HEK293 (cell line): ENCODE measurements around the gene FHIT.

Source experiments
- CTCF ChIA-PET: fragments of 350-600 bp; formaldehyde crosslinking; extraction: SDS; loops from one replicate; lab custom pipeline; 2021; ENCODE audit warnings: antibody characterized with exemption; lab: Yijun Ruan, JAX
- POLR2A ChIA-PET: fragments of 300-600 bp; formaldehyde crosslinking; extraction: SDS; loops from one replicate; lab custom pipeline; 2020; ENCODE audit warnings: antibody characterized with exemption, inconsistent platforms; lab: Yijun Ruan, JAX
- H3K27ac ChIP-seq: fragments of 200-500 bp; sonication (Bioruptor generic); 2 replicates; pipeline ENCODE4 v1.5.1; 2014; ENCODE audit warnings: low read depth, low read length, control low read depth, inconsistent platforms; ENCODE audit errors: extremely low read depth
- H3K36me3 ChIP-seq, 2 experiments: fragments of 200-500 bp in 1 of 2; sonication (Bioruptor generic) in 1 of 2; 1 replicate in 1 of 2; 2 replicates in 1 of 2; pipeline ENCODE4 v1.5.1; 2014 to 2017; ENCODE audit warnings: inconsistent platforms in 2 of 2, low read length in 2 of 2; ENCODE audit not compliant: control insufficient read depth in 2 of 2, insufficient read depth in 1 of 2
- H3K4me1 ChIP-seq: fragments of 200-500 bp; sonication (Bioruptor generic); 2 replicates; pipeline ENCODE4 v1.5.1; 2014; ENCODE audit warnings: mild to moderate bottlenecking, low read length, inconsistent platforms; ENCODE audit not compliant: control insufficient read depth, insufficient read depth
- H3K4me3 ChIP-seq: 2 replicates; pipeline ENCODE4 v1.5.1; 2011; ENCODE audit warnings: low read depth, mild to moderate bottlenecking, control low read depth, low read length, moderate library complexity
- H3K9me3 ChIP-seq: fragments of 200-500 bp; sonication (Bioruptor generic); 2 replicates; pipeline ENCODE4 v1.5.1; 2014; ENCODE audit warnings: low read depth, low read length, inconsistent platforms; ENCODE audit not compliant: control insufficient read depth, insufficient read depth
- IKZF3 ChIP-seq: fragments of 450-650 bp; IDR thresholded peaks from 2 replicates; pipeline ENCODE4 v1.5.0; 2018; ENCODE audit warnings: missing biosample characterization, mild to moderate bottlenecking, missing genetic modification characterization, moderate library complexity
- MEIS1 ChIP-seq: sonication (generic); formaldehyde crosslinking; IDR thresholded peaks from 2 replicates; pipeline ENCODE4 v1.8.1; 2022; ENCODE audit warnings: missing genetic modification reagents, mild to moderate bottlenecking, borderline replicate concordance
- RBAK ChIP-seq: fragments of 450-650 bp; formaldehyde crosslinking; IDR thresholded peaks from 2 replicates; pipeline ENCODE4 v1.5.1; 2016; ENCODE audit warnings: missing biosample characterization, missing genetic modification characterization
- SALL2 ChIP-seq: fragments of 450-650 bp; formaldehyde crosslinking; IDR thresholded peaks from 2 replicates; pipeline ENCODE4 v1.5.0; 2017; ENCODE audit warnings: missing biosample characterization, mild to moderate bottlenecking, missing genetic modification characterization, borderline replicate concordance
- ZBTB8A ChIP-seq: fragments of 450-650 bp; formaldehyde crosslinking; IDR thresholded peaks from 2 replicates; pipeline ENCODE4 v1.5.1; 2016; ENCODE audit warnings: missing biosample characterization, missing genetic modification characterization
- ZFP69B ChIP-seq: fragments of 450-650 bp; formaldehyde crosslinking; IDR thresholded peaks from 2 replicates; pipeline ENCODE4 v1.5.1; 2016; ENCODE audit warnings: missing biosample characterization, missing genetic modification characterization
- ZNF146 ChIP-seq: fragments of 450-650 bp; formaldehyde crosslinking; IDR thresholded peaks from 2 replicates; pipeline ENCODE4 v1.5.1; 2016; ENCODE audit warnings: missing biosample characterization, missing genetic modification characterization
- ZNF157 ChIP-seq: fragments of 450-650 bp; formaldehyde crosslinking; IDR thresholded peaks from 2 replicates; pipeline ENCODE4 v1.5.1; 2016; ENCODE audit warnings: missing biosample characterization, missing genetic modification characterization
- ZNF221 ChIP-seq: fragments of 450-650 bp; formaldehyde crosslinking; IDR thresholded peaks from 2 replicates; pipeline ENCODE4 v1.5.1; 2017; ENCODE audit warnings: missing biosample characterization, missing genetic modification characterization, borderline replicate concordance
- ZNF311 ChIP-seq: fragments of 450-650 bp; formaldehyde crosslinking; IDR thresholded peaks from 2 replicates; pipeline ENCODE4 v1.5.1; 2017; ENCODE audit warnings: missing biosample characterization, missing genetic modification characterization, borderline replicate concordance
- ZNF433 ChIP-seq: fragments of 450-650 bp; formaldehyde crosslinking; IDR thresholded peaks from 2 replicates; pipeline ENCODE4 v1.5.1; 2016; ENCODE audit warnings: missing biosample characterization, missing genetic modification characterization, low read depth
- ZNF521 ChIP-seq: fragments of 450-650 bp; formaldehyde crosslinking; IDR thresholded peaks from 2 replicates; pipeline ENCODE4 v1.5.1; 2017; ENCODE audit warnings: missing biosample characterization, mild to moderate bottlenecking, missing genetic modification characterization
- ZNF571 ChIP-seq: fragments of 450-650 bp; formaldehyde crosslinking; IDR thresholded peaks from 2 replicates; pipeline ENCODE4 v1.5.0; 2017; ENCODE audit warnings: missing biosample characterization, missing genetic modification characterization
- ZNF776 ChIP-seq: fragments of 450-650 bp; formaldehyde crosslinking; IDR thresholded peaks from 2 replicates; pipeline ENCODE4 v1.5.0; 2017; ENCODE audit warnings: missing biosample characterization, missing genetic modification characterization, borderline replicate concordance
- ZNF777 ChIP-seq: fragments of 450-650 bp; formaldehyde crosslinking; IDR thresholded peaks from 2 replicates; pipeline ENCODE4 v1.5.1; 2017; ENCODE audit warnings: missing biosample characterization, missing genetic modification characterization, borderline replicate concordance
- TF ChIP-seq, protein P1 (sequence below): fragments of 450-650 bp; formaldehyde crosslinking; IDR thresholded peaks from 2 replicates; pipeline ENCODE4 v1.5.1; 2016; ENCODE audit warnings: missing biosample characterization, missing genetic modification characterization
- TF ChIP-seq, protein P2 (sequence below): fragments of 450-650 bp; formaldehyde crosslinking; IDR thresholded peaks from 2 replicates; pipeline ENCODE4 v1.5.1; 2016; ENCODE audit warnings: missing biosample characterization, missing genetic modification characterization, low read depth
- TF ChIP-seq, protein P3 (sequence below): IDR thresholded peaks from 2 replicates; pipeline ENCODE4 v1.6.1; 2011; ENCODE audit warnings: mild to moderate bottlenecking, low read depth, low read length, borderline replicate concordance
- TF ChIP-seq, protein P4 (sequence below): fragments of 450-650 bp; formaldehyde crosslinking; optimal IDR thresholded peaks from 2 replicates; pipeline ENCODE3; 2016; ENCODE audit warnings: missing biosample characterization, mild to moderate bottlenecking, missing genetic modification characterization

FHIT gene

DNA sequence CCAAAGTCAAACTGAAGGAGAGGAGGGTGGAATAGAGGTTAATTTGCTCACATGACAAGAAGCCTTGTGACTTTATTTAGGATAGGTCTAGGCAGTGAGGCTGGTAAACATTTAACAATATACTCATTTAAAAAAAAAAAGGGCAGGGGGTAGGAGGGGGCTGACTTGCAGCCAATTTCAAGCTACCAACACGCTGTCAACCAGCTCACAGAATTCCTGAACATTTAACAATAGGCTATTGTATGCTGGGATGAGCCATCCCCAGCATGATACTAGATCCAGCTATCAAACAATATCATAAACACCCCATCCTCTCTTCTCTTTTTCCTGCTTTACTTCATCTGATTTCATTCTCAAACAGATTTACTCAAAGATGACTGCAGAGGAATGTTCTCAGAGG lies 1105.1 kb downstream of the FHIT start:
- Histone ChIP-seq H3K4me3 (no peak overlapping the region), H3K4me1 (no peaks in the 10 kb centered on the region), H3K9me3 (no peaks in the 10 kb centered on the region), H3K36me3 (no peaks in the 10 kb centered on the region), H3K27ac (no peak overlapping the region)
- POLR2A ChIA-PET, result no interaction called here
- TF ChIP-seq ZNF433 (tag by site-specific recombination), result no peak
- TF ChIP-seq MEIS1 (CRISPR knock-in tag), result no peak
- TF ChIP-seq ZNF311, result no peak
- TF ChIP-seq, protein P1, sequence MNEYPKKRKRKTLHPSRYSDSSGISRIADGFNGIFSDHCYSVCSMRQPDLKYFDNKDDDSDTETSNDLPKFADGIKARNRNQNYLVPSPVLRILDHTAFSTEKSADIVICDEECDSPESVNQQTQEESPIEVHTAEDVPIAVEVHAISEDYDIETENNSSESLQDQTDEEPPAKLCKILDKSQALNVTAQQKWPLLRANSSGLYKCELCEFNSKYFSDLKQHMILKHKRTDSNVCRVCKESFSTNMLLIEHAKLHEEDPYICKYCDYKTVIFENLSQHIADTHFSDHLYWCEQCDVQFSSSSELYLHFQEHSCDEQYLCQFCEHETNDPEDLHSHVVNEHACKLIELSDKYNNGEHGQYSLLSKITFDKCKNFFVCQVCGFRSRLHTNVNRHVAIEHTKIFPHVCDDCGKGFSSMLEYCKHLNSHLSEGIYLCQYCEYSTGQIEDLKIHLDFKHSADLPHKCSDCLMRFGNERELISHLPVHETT (tag by site-specific recombination), result no peak
- TF ChIP-seq ZNF221, result no peak
- no peak for TF ChIP-seq ZNF571 (tag by site-specific recombination)
- no peak for TF ChIP-seq ZFP69B
- no peak for TF ChIP-seq IKZF3
- TF ChIP-seq SALL2 (tag by site-specific recombination), result no peak
- no peak for TF ChIP-seq ZNF777
- TF ChIP-seq ZNF157 (tag by site-specific recombination), result no peak
- CTCF ChIA-PET, result no interaction called here

DNA sequence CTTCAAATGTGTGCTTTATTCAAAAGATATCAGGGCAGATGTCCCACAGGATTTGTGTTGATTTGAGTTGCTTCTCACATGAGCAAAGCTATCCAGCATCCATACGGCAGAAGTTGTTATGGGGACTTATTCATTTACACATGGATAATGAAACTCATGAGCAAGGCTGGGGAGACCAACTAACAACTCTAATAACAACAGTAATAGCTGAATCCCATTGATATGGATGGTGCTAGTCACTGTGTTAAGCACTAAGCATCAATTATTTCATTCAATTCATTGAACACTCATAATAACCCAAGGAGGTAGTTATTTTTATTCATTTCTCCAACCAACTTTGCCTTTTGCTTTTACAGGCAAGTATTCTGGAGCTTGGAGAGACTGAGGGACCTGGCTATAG lies 1107.2 kb downstream of the FHIT start:
- ChIA-PET CTCF (no interaction called here), POLR2A (no interaction called here)
- H3K27ac ChIP-seq, result no peak overlapping the region
- no peak overlapping the region for H3K4me3 ChIP-seq
- no peaks in the 10 kb centered on the region for H3K4me1 ChIP-seq
- H3K36me3 ChIP-seq, result no peaks in the 10 kb centered on the region
- H3K9me3 ChIP-seq, result no peaks in the 10 kb centered on the region
- TF ChIP-seq ZNF433 (tag by site-specific recombination) (no peak), ZNF776 (tag by site-specific recombination) (no peak), ZBTB8A (no peak), ZNF146 (tag by site-specific recombination) (no peak), ZNF521 (tag by site-specific recombination) (no peak), RBAK (tag by site-specific recombination) (no peak)
- TF ChIP-seq, protein P2, sequence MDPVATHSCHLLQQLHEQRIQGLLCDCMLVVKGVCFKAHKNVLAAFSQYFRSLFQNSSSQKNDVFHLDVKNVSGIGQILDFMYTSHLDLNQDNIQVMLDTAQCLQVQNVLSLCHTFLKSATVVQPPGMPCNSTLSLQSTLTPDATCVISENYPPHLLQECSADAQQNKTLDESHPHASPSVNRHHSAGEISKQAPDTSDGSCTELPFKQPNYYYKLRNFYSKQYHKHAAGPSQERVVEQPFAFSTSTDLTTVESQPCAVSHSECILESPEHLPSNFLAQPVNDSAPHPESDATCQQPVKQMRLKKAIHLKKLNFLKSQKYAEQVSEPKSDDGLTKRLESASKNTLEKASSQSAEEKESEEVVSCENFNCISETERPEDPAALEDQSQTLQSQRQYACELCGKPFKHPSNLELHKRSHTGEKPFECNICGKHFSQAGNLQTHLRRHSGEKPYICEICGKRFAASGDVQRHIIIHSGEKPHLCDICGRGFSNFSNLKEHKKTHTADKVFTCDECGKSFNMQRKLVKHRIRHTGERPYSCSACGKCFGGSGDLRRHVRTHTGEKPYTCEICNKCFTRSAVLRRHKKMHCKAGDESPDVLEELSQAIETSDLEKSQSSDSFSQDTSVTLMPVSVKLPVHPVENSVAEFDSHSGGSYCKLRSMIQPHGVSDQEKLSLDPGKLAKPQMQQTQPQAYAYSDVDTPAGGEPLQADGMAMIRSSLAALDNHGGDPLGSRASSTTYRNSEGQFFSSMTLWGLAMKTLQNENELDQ, result no peak
- TF ChIP-seq, protein P3, sequence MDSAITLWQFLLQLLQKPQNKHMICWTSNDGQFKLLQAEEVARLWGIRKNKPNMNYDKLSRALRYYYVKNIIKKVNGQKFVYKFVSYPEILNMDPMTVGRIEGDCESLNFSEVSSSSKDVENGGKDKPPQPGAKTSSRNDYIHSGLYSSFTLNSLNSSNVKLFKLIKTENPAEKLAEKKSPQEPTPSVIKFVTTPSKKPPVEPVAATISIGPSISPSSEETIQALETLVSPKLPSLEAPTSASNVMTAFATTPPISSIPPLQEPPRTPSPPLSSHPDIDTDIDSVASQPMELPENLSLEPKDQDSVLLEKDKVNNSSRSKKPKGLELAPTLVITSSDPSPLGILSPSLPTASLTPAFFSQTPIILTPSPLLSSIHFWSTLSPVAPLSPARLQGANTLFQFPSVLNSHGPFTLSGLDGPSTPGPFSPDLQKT, result no peak
- TF ChIP-seq, protein P4, sequence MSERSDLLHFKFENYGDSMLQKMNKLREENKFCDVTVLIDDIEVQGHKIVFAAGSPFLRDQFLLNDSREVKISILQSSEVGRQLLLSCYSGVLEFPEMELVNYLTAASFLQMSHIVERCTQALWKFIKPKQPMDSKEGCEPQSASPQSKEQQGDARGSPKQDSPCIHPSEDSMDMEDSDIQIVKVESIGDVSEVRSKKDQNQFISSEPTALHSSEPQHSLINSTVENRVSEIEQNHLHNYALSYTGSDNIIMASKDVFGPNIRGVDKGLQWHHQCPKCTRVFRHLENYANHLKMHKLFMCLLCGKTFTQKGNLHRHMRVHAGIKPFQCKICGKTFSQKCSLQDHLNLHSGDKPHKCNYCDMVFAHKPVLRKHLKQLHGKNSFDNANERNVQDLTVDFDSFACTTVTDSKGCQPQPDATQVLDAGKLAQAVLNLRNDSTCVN (tag by site-specific recombination), result no peak
